ENCODE measurements around the gene FCSK. TPM values are rescaled to one million over a fixed set of nuclear protein-coding genes. Genes with fewer than 3 reads are reported as not detected.

FCSK gene
- total and polyA plus RNA-seq, 10 of the 15 experiments (the other 5 are each of a cell fraction or from before 2014, with no cell fraction given), result 0.60 to 17.6 (median 7.4) TPM

GRCh38 chr16:70520612-70521297 lies 66.4 kb downstream of the FCSK start:
- POLR2A ChIA-PET, result interaction anchor here (0.6 to 3.2 kb wide), 5 partner anchors 13 to 751 kb away, joined by 3 to 14 read pairs (median 4); no protein-coding TSS in a partner anchor
- Histone ChIP-seq H3K36me3 (ENCODE audit: control insufficient read depth in 2 of 2, insufficient read depth in 2 of 2, low read length in 1 of 2) (peaks cover 0 to 10% of the 10 kb centered on the region in 2 experiments; a peak in 3 of 4 replicates), H3K9me3 (replicated peaks; ENCODE audit: control insufficient read depth, insufficient read depth, low read length) (no peaks in the 10 kb centered on the region), H3K4me2 (ENCODE audit: control insufficient read depth, insufficient read depth) (peak overlapping the region; percentile 92), H3K4me1 (ENCODE audit: control insufficient read depth, insufficient read depth, low read length) (peaks cover 9% of the 10 kb centered on the region), H3K27me3 (replicated peaks in 1 of 2; ENCODE audit: control insufficient read depth in 2 of 2, insufficient read depth in 2 of 2, low read length in 1 of 2) (no peaks in the 10 kb centered on the region), H3K79me2 (ENCODE audit: control insufficient read depth, insufficient read depth, low read length) (peaks cover 51% of the 10 kb centered on the region), H3K27ac (ENCODE audit: control insufficient read depth, insufficient read depth) (peak overlapping the region; percentile 75), H3K4me3 (peak overlapping the region; percentile 86), H2AFZ (ENCODE audit: control insufficient read depth, low read depth, low read length) (no peak overlapping the region), H3K9ac (ENCODE audit: control insufficient read depth, insufficient read depth, low read length) (peak overlapping the region; percentile 51; the same call in 1 of the 2 replicates), H4K20me1 (ENCODE audit: control insufficient read depth, insufficient read depth) (no peaks in the 10 kb centered on the region)
- in situ Hi-C loops (cut with MboI), result no loop called here
- CTCF ChIA-PET, result interaction anchor here (0.6 to 3.1 kb wide), 4 partner anchors 12 to 44 kb away, joined by 4 to 8 read pairs (median 5); no protein-coding TSS in a partner anchor
- RAD21 ChIA-PET (ENCODE audit: unreplicated experiment), result interaction anchor here (0.6 to 2.6 kb wide), 7 partner anchors 12 to 164 kb away, joined by 3 to 7 read pairs (median 3); partner anchors contain the start of gene FCSK
- no TSS peak for BruUV-seq (replicated peaks)
- FAIRE-seq (no peak), ATAC-seq (peak; percentile 58), DNase-seq (ENCODE audit: low read depth, low spot score) (no peak)
- SMC1A ChIA-PET (ENCODE audit: uncharacterized antibody, unreplicated experiment), result interaction anchor here (0.6 to 1.5 kb wide), 5 partner anchors 35 to 88 kb away, joined by 3 to 5 read pairs (median 3); no protein-coding TSS in a partner anchor
- under 1% methylated on average over 7 of the region's 8 CpGs for WGBS (ENCODE audit: insufficient coverage, insufficient replicate concordance, low lambda C conversion rate, missing lambda C conversion rate)
- intact Hi-C loops (cut with micrococcal nuclease; ENCODE audit: unreplicated experiment), result loop anchor here (5.0 kb wide), 1 partner anchor 233 kb away; the partner anchor contains the start of gene AARS1
- TF ChIP-seq NR2C2 (IDR thresholded peaks at IDR 0.05; ENCODE audit: borderline replicate concordance, control insufficient read depth, insufficient read length, low read depth) (no peak), FOS (IDR thresholded peaks at IDR 0.05; ENCODE audit: borderline replicate concordance, extremely low read depth, insufficient read length) (no peak), ZSCAN29 (IDR thresholded peaks at IDR 0.05) (no peak; the same call in 1 of the 2 replicates), BRCA1 (IDR thresholded peaks at IDR 0.05; ENCODE audit: low read depth, low read length) (no peak), CHD1 (IDR thresholded peaks at IDR 0.05; ENCODE audit: low read depth, low read length) (no peak), TCF12 (IDR thresholded peaks at IDR 0.05; ENCODE audit: low read depth, low read length) (no peak), BACH1 (IDR thresholded peaks at IDR 0.05; ENCODE audit: borderline replicate concordance) (no peak), EP300 (IDR thresholded peaks at IDR 0.05; ENCODE audit: borderline replicate concordance in 1 of 2, control insufficient read depth in 1 of 2, low read depth in 2 of 2, low read length in 2 of 2) (no peak), MTA3 (IDR thresholded peaks at IDR 0.05; ENCODE audit: borderline replicate concordance, low read length) (peak; percentile 44; the same call in 1 of the 2 replicates), YBX1 (IDR thresholded peaks at IDR 0.05) (no peak), ZNF24 (IDR thresholded peaks at IDR 0.05) (no peak), DPF2 (IDR thresholded peaks at IDR 0.05) (no peak), FOXM1 (IDR thresholded peaks at IDR 0.05; ENCODE audit: low read depth, low read length) (no peak), KAT2A (conservative IDR thresholded peaks at IDR 0.05; ENCODE audit: control insufficient read depth, low read depth, low read length) (no peak), KLF5 (IDR thresholded peaks at IDR 0.05; ENCODE audit: partially characterized antibody) (no peak), ZBTB11 (CRISPR knock-in tag; IDR thresholded peaks at IDR 0.05) (no peak), NFIC (IDR thresholded peaks at IDR 0.05; ENCODE audit: low read depth, low read length) (peak; percentile 68; the same call in 1 of the 2 replicates), CREB1 (IDR thresholded peaks at IDR 0.05; ENCODE audit: low read depth) (no peak), IKZF1 (conservative IDR thresholded peaks at IDR 0.05) (no peak)
- TF ChIP-seq, protein P1, sequence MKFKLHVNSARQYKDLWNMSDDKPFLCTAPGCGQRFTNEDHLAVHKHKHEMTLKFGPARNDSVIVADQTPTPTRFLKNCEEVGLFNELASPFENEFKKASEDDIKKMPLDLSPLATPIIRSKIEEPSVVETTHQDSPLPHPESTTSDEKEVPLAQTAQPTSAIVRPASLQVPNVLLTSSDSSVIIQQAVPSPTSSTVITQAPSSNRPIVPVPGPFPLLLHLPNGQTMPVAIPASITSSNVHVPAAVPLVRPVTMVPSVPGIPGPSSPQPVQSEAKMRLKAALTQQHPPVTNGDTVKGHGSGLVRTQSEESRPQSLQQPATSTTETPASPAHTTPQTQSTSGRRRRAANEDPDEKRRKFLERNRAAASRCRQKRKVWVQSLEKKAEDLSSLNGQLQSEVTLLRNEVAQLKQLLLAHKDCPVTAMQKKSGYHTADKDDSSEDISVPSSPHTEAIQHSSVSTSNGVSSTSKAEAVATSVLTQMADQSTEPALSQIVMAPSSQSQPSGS (IDR thresholded peaks at IDR 0.05; ENCODE audit: low read length), result peak; percentile 48; the same call in 1 of the 2 replicates
